Stomach (tissue), 9 donors: Measurements from ENCODE around the gene CLDN1. TPM values are rescaled to one million over a fixed set of nuclear protein-coding genes. Genes with fewer than 3 reads are reported as not detected.
A peak's percentile ranks its signal among the peaks of the same experiment; 100 is the strongest.

Experiments
- DNase-seq, 2 donors: peaks; one replicate each; pipeline versions ENCODE4 v3.0.0 to v3.0.0-alpha.2; 2013 to 2019
- H3K27ac ChIP-seq, 5 donors: fragments of 200-600 bp in 4 of 5; sonication (generic) in 4 of 5; one replicate each; pipeline ENCODE4 v1.5.1; 2013 to 2019; ENCODE audit warnings: mild to moderate bottlenecking in 1 of 5, moderate library complexity in 1 of 5
- H3K27me3 ChIP-seq, 3 donors: fragments of 200-600 bp; sonication (generic); one replicate each; pipeline ENCODE4 v1.5.1; 2017 to 2019; ENCODE audit warnings: mixed run types in 1 of 3
- H3K36me3 ChIP-seq, 4 donors: fragments of 200-600 bp; sonication (generic); 1 replicate in 3 of 4; 2 replicates in 1 of 4; pipeline ENCODE4 v1.5.1; 2016 to 2019
- H3K4me1 ChIP-seq, 4 donors: fragments of 200-600 bp; sonication (generic); one replicate each; pipeline ENCODE4 v1.5.1; 2016 to 2019
- H3K4me3 ChIP-seq, 4 donors: fragments of 200-600 bp; sonication (generic) in 3 of 4; one replicate each; pipeline ENCODE4 v1.5.1; 2016 to 2019; ENCODE audit warnings: mild to moderate bottlenecking in 1 of 4
- H3K9me3 ChIP-seq, 4 donors: fragments of 200-600 bp; sonication (generic); one replicate each; pipeline ENCODE4 v1.5.1; 2016 to 2019
- CTCF ChIP-seq, 7 experiments: fragments of 450-650 bp in 4 of 7; fragments of 200-600 bp in 3 of 7; sonication (generic) in 3 of 7; IDR thresholded peaks; one replicate each; pipeline ENCODE4 v1.5.1; 2016 to 2019; ENCODE audit warnings: antibody characterized with exemption in 7 of 7, control low read depth in 2 of 7, mild to moderate bottlenecking in 1 of 7
- EP300 ChIP-seq: sonication (generic); formaldehyde crosslinking; IDR thresholded peaks from one replicate; pipeline ENCODE4 v1.6.1; 2017; ENCODE audit warnings: antibody characterized with exemption
- POLR2A ChIP-seq, 4 donors: fragments of 450-650 bp; IDR thresholded peaks; one replicate each; pipeline ENCODE4 v1.6.1; 2016; ENCODE audit warnings: antibody characterized with exemption in 4 of 4, control low read depth in 2 of 4, mild to moderate bottlenecking in 1 of 4, moderate library complexity in 1 of 4
- POLR2AphosphoS5 ChIP-seq, 3 donors: sonication (generic); formaldehyde crosslinking; IDR thresholded peaks; one replicate each; pipeline ENCODE4 v1.6.1; 2016; ENCODE audit warnings: antibody characterized with exemption in 3 of 3
- WGBS, 5 donors: extraction: QIAGEN DNeasy Blood & Tissue Kit in 3 of 5; methylation state at CpG; one replicate each; pipeline versions ENCODE4 v1.1.5 to v1.1.7; 2013 to 2018; 5-methylcytosine and 5-hydroxymethylcytosine counted together
- intact Hi-C: fragments of 100-400 bp; cut with DNase I; formaldehyde crosslinking; loops from one replicate; pipeline ENCODE4 v1.15.1; 2023; ENCODE audit warnings: low total_unique reads
- polyA plus RNA-seq, 3 donors: library from polyadenylated mRNA; stranded (reverse); fragments of 200-250 nt; gene quantifications; one replicate each; pipeline ENCODE4 v1.2.3, GENCODE V29; 2013
- total RNA-seq, 5 donors: library from RNA; depleted of rRNA; stranded (reverse); fragments of >200 nt; gene quantifications; one replicate each; pipeline versions ENCODE4 v1.1.0 to v1.2.3, GENCODE V29; 2014 to 2016
- donor health status: healthy with polysubstance abuse.
- donor health status: Bipolar disorder and iron deficiency.
- donor health status: healthy.

Gene CLDN1
- total and polyA plus RNA-seq, 8 donors, result 0.62 to 15.6 (median 4.9) TPM; not detected in 3

DNA sequence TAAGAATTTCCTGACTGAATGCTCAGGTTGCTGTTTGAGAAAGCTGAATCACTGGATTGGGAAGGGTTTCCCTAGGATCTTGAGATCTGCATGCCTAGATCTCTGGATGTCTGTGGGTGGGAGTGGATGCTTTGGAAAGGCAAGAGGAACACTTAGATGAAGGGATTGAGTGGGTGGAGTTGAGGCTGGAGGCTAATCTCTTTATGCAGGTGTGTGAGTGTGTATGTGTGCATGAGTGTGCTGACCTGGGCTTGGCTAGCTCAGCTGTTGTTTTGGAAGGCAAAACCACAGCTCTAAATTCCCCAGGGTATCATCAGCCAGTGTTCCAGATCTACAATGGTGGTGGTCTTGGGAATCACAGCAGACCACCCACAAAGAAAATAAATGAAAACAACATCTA lies 60.5 kb downstream of the CLDN1 start:
- DNase-seq, result peak in 1 of 2 donors; percentile 18
- H3K27ac ChIP-seq, result no peak overlapping the region

DNA sequence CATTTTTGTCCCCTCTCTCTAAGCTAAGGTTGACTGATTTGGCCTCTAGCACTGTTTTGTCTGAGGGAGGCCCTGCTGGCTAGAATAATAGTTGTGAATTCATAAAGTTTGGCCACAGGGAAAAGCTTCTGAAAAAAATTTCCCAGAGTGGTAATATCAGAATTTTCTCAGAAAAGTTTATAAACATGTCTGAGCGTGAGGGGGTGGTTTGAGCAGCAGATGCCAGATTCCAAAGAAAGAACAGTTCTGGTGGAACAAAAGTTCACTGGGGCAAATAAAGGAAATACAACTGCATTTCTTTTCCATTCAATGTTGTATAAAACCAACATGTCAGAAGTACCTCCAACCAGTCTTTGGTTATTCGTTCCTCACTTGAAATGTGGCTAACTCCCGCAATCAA lies 61.2 kb downstream of the CLDN1 start:
- Histone ChIP-seq H3K4me3 (no peak overlapping the region), H3K9me3 (no peaks in the 10 kb centered on the region), H3K27me3 (no peaks in the 10 kb centered on the region), H3K27ac (no peak overlapping the region), H3K4me1 (no peaks in the 10 kb centered on the region), H3K36me3 (no peaks in the 10 kb centered on the region)
- DNase-seq, result no peak
- WGBS, 5 donors, result 65 to 83% (median 74%) methylated on average over 3 of the region's 3 CpGs
- intact Hi-C loops, result no loop called here
- TF ChIP-seq POLR2A (IDR thresholded peaks at IDR 0.05) (no peak), EP300 (no peak)

More for the DNA sequence above, 60.5 kb downstream of the CLDN1 start:
- intact Hi-C loops, result no loop called here
- Histone ChIP-seq H3K36me3 (no peaks in the 10 kb centered on the region), H3K27me3 (no peaks in the 10 kb centered on the region), H3K4me1 (no peaks in the 10 kb centered on the region), H3K9me3 (no peaks in the 10 kb centered on the region), H3K4me3 (no peak overlapping the region)
- TF ChIP-seq EP300 (no peak), CTCF (IDR thresholded peaks at IDR 0.05) (no peak), POLR2A (IDR thresholded peaks at IDR 0.05) (no peak), POLR2AphosphoS5 (IDR thresholded peaks at IDR 0.05) (no peak)

DNA sequence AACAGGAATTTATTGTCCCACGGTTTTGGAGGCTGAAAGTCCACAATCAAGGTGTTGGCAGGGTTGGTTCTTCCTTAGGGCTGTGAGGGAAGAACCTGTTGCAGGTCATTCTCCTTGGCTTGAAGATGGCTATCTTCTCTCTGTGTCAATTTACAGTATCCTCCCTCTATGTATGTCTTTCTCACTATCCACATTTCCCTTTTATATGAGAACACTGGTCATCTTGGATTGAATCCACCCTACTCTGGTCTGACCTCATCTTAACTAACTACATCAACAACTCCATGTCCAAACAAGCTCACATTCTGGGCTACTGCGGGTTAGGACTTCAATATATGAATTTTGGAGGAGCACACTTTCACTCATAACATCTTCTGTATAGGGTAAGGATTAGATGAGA lies 61.9 kb downstream of the CLDN1 start:
- Histone ChIP-seq H3K36me3 (no peaks in the 10 kb centered on the region), H3K4me1 (no peaks in the 10 kb centered on the region), H3K27me3 (no peaks in the 10 kb centered on the region), H3K9me3 (no peaks in the 10 kb centered on the region), H3K27ac (no peak overlapping the region), H3K4me3 (no peak overlapping the region)
- intact Hi-C loops, result no loop called here
- WGBS, 5 donors, result 54 to 83% (median 63%) methylated on average over 2 of the region's 2 CpGs
- TF ChIP-seq POLR2AphosphoS5 (IDR thresholded peaks at IDR 0.05), result no peak
- no peak for TF ChIP-seq POLR2A (IDR thresholded peaks at IDR 0.05)
- no peak for TF ChIP-seq EP300
- no peak for TF ChIP-seq CTCF (IDR thresholded peaks at IDR 0.05)
- DNase-seq, result no peak

GRCh38 chr3:190258634-190259033 lies 63.6 kb downstream of the CLDN1 start:
- no peak overlapping the region for H3K27ac ChIP-seq
- H3K4me3 ChIP-seq, result no peak overlapping the region
- DNase-seq, result peak in 1 of 2 donors; percentile 22
- intact Hi-C loops, result no loop called here
- TF ChIP-seq EP300 (no peak), CTCF (IDR thresholded peaks at IDR 0.05) (no peak), POLR2A (IDR thresholded peaks at IDR 0.05) (no peak), POLR2AphosphoS5 (IDR thresholded peaks at IDR 0.05) (no peak)
- WGBS, 5 donors, result 60 to 69% (median 61%) methylated on average over 5 of the region's 5 CpGs
- H3K36me3 ChIP-seq, result no peaks in the 10 kb centered on the region
- no peaks in the 10 kb centered on the region for H3K4me1 ChIP-seq
- no peaks in the 10 kb centered on the region for H3K9me3 ChIP-seq
- H3K27me3 ChIP-seq, result no peaks in the 10 kb centered on the region

Other genes with a start within 250 kb of the CLDN1 start
- gene P3H2, start 201.5 kb downstream of the CLDN1 start, total RNA-seq, result 10 to 100 TPM; 14.5 to 46.1 (median 29.0) TPM
- 1 to 10 TPM; 1.4 to 4.9 (median 4.7) TPM for gene P3H2, start 201.5 kb downstream of the CLDN1 start, polyA plus RNA-seq
- gene CLDN16, start 65.7 kb upstream of the CLDN1 start, total RNA-seq, result under 1 TPM in 1 of 5 donors, not detected in 4; 0.29 TPM
- under 1 TPM in 1 of 3 donors, not detected in 2; 0.10 TPM for gene CLDN16, start 65.7 kb upstream of the CLDN1 start, polyA plus RNA-seq
- not detected for gene TMEM207, start 127.5 kb upstream of the CLDN1 start, total RNA-seq
- not detected for gene TMEM207, start 127.5 kb upstream of the CLDN1 start, polyA plus RNA-seq
- gene IL1RAP, start 191.6 kb upstream of the CLDN1 start, total RNA-seq, result 10 to 100 TPM in 2 of 5 donors, 1 to 10 TPM in 1, not detected in 2; 9.1 to 54.8 (median 19.1) TPM
- 1 to 10 TPM in 2 of 3 donors, under 1 TPM in 1; 0.76 to 3.5 (median 2.4) TPM for gene IL1RAP, start 191.6 kb upstream of the CLDN1 start, polyA plus RNA-seq